ENCODE data around the gene HFE. TPM values are rescaled to one million over a fixed set of nuclear protein-coding genes. Genes with fewer than 3 reads are reported as not detected.

HFE gene
- total RNA-seq, 2 donors from 2014 or later, result 8.9 to 16.6 TPM

DNA sequence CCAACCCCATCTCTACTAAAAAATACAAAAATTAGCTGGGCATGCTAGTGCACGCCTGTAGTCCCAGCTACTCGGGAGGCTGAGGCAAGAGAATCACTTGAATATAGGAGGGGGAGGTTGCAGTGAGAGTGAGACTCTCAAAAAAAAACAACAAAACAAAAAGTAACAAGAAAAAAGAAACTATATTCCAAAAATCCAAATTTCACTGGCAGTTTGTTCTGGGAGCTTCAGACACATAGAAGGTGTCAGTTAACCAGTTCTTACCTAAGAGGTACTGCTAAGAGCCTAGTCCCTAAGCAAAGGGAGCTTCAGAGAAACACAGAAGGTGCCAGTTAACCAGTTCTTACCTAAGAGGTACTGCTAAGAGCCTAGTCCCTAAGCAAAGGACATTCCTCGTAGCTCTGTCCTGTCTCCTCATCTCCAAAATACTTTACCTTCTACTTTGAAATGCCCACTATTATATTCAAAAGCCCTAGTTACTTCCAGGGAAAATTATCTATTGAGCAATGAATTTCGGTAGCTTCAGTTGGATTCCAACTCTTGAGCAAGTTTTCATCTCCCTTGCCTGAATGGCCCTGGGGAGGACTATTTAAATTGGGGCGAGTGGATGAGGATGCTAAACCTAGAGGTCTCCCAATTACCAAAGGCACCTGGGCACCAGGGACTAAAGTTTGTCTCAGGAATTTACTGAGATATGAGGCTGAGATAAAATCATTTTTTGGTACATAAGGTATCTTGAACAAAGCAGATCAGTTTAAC, 41.0 kb downstream of the HFE start:
- TF ChIP-seq POLR2A (IDR thresholded peaks at IDR 0.05) (peak; percentile 26), POLR2AphosphoS5 (IDR thresholded peaks at IDR 0.05) (peak; percentile 19)
- TF ChIP-seq, protein P1, sequence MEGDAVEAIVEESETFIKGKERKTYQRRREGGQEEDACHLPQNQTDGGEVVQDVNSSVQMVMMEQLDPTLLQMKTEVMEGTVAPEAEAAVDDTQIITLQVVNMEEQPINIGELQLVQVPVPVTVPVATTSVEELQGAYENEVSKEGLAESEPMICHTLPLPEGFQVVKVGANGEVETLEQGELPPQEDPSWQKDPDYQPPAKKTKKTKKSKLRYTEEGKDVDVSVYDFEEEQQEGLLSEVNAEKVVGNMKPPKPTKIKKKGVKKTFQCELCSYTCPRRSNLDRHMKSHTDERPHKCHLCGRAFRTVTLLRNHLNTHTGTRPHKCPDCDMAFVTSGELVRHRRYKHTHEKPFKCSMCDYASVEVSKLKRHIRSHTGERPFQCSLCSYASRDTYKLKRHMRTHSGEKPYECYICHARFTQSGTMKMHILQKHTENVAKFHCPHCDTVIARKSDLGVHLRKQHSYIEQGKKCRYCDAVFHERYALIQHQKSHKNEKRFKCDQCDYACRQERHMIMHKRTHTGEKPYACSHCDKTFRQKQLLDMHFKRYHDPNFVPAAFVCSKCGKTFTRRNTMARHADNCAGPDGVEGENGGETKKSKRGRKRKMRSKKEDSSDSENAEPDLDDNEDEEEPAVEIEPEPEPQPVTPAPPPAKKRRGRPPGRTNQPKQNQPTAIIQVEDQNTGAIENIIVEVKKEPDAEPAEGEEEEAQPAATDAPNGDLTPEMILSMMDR (IDR thresholded peaks at IDR 0.05), result no peak
- Histone ChIP-seq H3K4me3 (peak overlapping the region; percentile 81 to 85), H3K27me3 (replicated peaks; ENCODE audit: insufficient read depth) (no peaks in the 10 kb centered on the region), H3K27ac (peak overlapping the region; percentile 0 to 95), H3K9me3 (no peaks in the 10 kb centered on the region), H3K36me3 (no peaks in the 10 kb centered on the region), H3K4me1 (replicated peaks) (peaks cover 8% of the 10 kb centered on the region)
- 76% methylated on average over 5 of the region's 5 CpGs for WGBS
- intact Hi-C loops (cut with DNase I), result no loop called here
- no peak for DNase-seq (ENCODE audit: low spot score)

- TF ChIP-seq, protein P1 (IDR thresholded peaks at IDR 0.05), result no peak
- TF ChIP-seq POLR2A (IDR thresholded peaks at IDR 0.05) (no peak), POLR2AphosphoS5 (IDR thresholded peaks at IDR 0.05) (peak; percentile 5)
- 75% methylated on average over 1 of the region's 1 CpG for WGBS
- no peak overlapping the region for H3K27ac ChIP-seq
- H3K36me3 ChIP-seq, result no peaks in the 10 kb centered on the region
- intact Hi-C loops (cut with DNase I), result no loop called here
- no peak for DNase-seq (ENCODE audit: low spot score)
- H3K4me1 ChIP-seq (replicated peaks), result peaks cover 8% of the 10 kb centered on the region
- H3K27me3 ChIP-seq (replicated peaks; ENCODE audit: insufficient read depth), result no peaks in the 10 kb centered on the region
- no peak overlapping the region for H3K4me3 ChIP-seq
- no peaks in the 10 kb centered on the region for H3K9me3 ChIP-seq
Measured at GRCh38 chr6:26129656-26130055, 42.4 kb downstream of the HFE start.

GRCh38 chr6:26130581-26131249, 43.5 kb downstream of the HFE start:
- Histone ChIP-seq H3K4me1 (replicated peaks) (peaks cover 8% of the 10 kb centered on the region), H3K27ac (peak overlapping the region; percentile 40 to 54), H3K27me3 (replicated peaks; ENCODE audit: insufficient read depth) (no peaks in the 10 kb centered on the region), H3K4me3 (no peak overlapping the region), H3K36me3 (no peaks in the 10 kb centered on the region), H3K9me3 (no peaks in the 10 kb centered on the region)
- peak; percentile 34 for TF ChIP-seq POLR2AphosphoS5 (IDR thresholded peaks at IDR 0.05)
- no peak for TF ChIP-seq POLR2A (IDR thresholded peaks at IDR 0.05)
- TF ChIP-seq, protein P1 (IDR thresholded peaks at IDR 0.05), result no peak
- intact Hi-C loops (cut with DNase I), result no loop called here
- no peak for DNase-seq (ENCODE audit: low spot score)
- WGBS, result 90% methylated on average over 6 of the region's 6 CpGs

- no peak for DNase-seq (ENCODE audit: low spot score)
- Histone ChIP-seq H3K9me3 (no peaks in the 10 kb centered on the region), H3K4me1 (replicated peaks) (peaks cover 8% of the 10 kb centered on the region), H3K36me3 (no peaks in the 10 kb centered on the region), H3K27me3 (replicated peaks; ENCODE audit: insufficient read depth) (no peaks in the 10 kb centered on the region), H3K4me3 (no peak overlapping the region), H3K27ac (peak overlapping the region; percentile 40 to 54)
- WGBS, result 52% methylated on average over 3 of the region's 3 CpGs
- TF ChIP-seq POLR2A (IDR thresholded peaks at IDR 0.05), result no peak
- TF ChIP-seq POLR2AphosphoS5 (IDR thresholded peaks at IDR 0.05), result no peak
- TF ChIP-seq, protein P1 (IDR thresholded peaks at IDR 0.05), result no peak
- intact Hi-C loops (cut with DNase I), result no loop called here
Measured at GRCh38 chr6:26131618-26132017, 44.4 kb downstream of the HFE start.

Measured in prostate gland (tissue), 2 donors.